Suprapubic skin (tissue), 4 donors: ENCODE results near the gene HTR2C. TPM values are rescaled to one million over a fixed set of nuclear protein-coding genes. Genes with fewer than 3 reads are reported as not detected.

Experiments
- DNase-seq, 2 donors: peaks; one replicate each; pipeline ENCODE4 v3.0.0-alpha.2; 2019; ENCODE audit warnings: low spot score in 2 of 2
- H3K27ac ChIP-seq: fragments of 200-600 bp; sonication (generic); one replicate; pipeline ENCODE4 v1.5.1; 2019
- H3K27me3 ChIP-seq: fragments of 200-600 bp; sonication (generic); one replicate; pipeline ENCODE4 v1.5.1; 2019
- H3K36me3 ChIP-seq: fragments of 200-600 bp; sonication (generic); one replicate; pipeline ENCODE4 v1.5.1; 2019
- H3K4me1 ChIP-seq: fragments of 200-600 bp; sonication (generic); one replicate; pipeline ENCODE4 v1.5.1; 2019
- H3K4me3 ChIP-seq: fragments of 200-600 bp; sonication (generic); one replicate; pipeline ENCODE4 v1.5.1; 2019; ENCODE audit warnings: mild to moderate bottlenecking
- H3K9me3 ChIP-seq: fragments of 200-600 bp; sonication (generic); one replicate; pipeline ENCODE4 v1.5.1; 2019
- EP300 ChIP-seq: sonication (generic); formaldehyde crosslinking; IDR thresholded peaks from one replicate; pipeline ENCODE4 v1.6.1; 2017; ENCODE audit warnings: antibody characterized with exemption
- POLR2A ChIP-seq, 2 donors: fragments of 450-650 bp; IDR thresholded peaks; one replicate each; pipeline ENCODE4 v1.6.1; 2017; ENCODE audit warnings: antibody characterized with exemption in 2 of 2, mild to moderate bottlenecking in 2 of 2, moderate library complexity in 2 of 2
- POLR2AphosphoS5 ChIP-seq, 3 donors: sonication (generic); formaldehyde crosslinking; IDR thresholded peaks; one replicate each; pipeline ENCODE4 v1.6.1; 2017; ENCODE audit warnings: antibody characterized with exemption in 3 of 3
- WGBS: methylation state at CpG from one replicate; pipeline ENCODE4 v1.1.5; 2018; 5-methylcytosine and 5-hydroxymethylcytosine counted together
- total RNA-seq, 4 donors: library from RNA; depleted of rRNA; stranded (reverse); fragments of >200 nt; gene quantifications; one replicate each; pipeline ENCODE4 v1.1.0, GENCODE V29; 2016
- TF ChIP-seq, protein P1 (sequence below), 2 donors: fragments of 200-600 bp in 1 of 2; fragments of 450-650 bp in 1 of 2; sonication (generic) in 1 of 2; IDR thresholded peaks; one replicate each; pipeline ENCODE4 v1.5.1; 2016 to 2019; ENCODE audit warnings: antibody characterized with exemption in 2 of 2, mild to moderate bottlenecking in 1 of 2, moderate library complexity in 1 of 2

HTR2C gene
- total RNA-seq, 4 donors from 2014 or later: not detected

- TF ChIP-seq EP300 (no peak), POLR2AphosphoS5 (IDR thresholded peaks at IDR 0.05) (no peak), POLR2A (IDR thresholded peaks at IDR 0.05) (no peak)
- TF ChIP-seq, protein P1, sequence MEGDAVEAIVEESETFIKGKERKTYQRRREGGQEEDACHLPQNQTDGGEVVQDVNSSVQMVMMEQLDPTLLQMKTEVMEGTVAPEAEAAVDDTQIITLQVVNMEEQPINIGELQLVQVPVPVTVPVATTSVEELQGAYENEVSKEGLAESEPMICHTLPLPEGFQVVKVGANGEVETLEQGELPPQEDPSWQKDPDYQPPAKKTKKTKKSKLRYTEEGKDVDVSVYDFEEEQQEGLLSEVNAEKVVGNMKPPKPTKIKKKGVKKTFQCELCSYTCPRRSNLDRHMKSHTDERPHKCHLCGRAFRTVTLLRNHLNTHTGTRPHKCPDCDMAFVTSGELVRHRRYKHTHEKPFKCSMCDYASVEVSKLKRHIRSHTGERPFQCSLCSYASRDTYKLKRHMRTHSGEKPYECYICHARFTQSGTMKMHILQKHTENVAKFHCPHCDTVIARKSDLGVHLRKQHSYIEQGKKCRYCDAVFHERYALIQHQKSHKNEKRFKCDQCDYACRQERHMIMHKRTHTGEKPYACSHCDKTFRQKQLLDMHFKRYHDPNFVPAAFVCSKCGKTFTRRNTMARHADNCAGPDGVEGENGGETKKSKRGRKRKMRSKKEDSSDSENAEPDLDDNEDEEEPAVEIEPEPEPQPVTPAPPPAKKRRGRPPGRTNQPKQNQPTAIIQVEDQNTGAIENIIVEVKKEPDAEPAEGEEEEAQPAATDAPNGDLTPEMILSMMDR (IDR thresholded peaks at IDR 0.05): no peak
- Histone ChIP-seq H3K36me3 (no peaks in the 10 kb centered on the region), H3K27me3 (no peaks in the 10 kb centered on the region), H3K27ac (no peak overlapping the region), H3K4me1 (no peaks in the 10 kb centered on the region), H3K9me3 (no peaks in the 10 kb centered on the region), H3K4me3 (no peak overlapping the region)
- WGBS: 78% methylated on average over 2 of the region's 2 CpGs
- no peak for DNase-seq
Measured at GRCh38 chrX:114952696-114953095, 368.8 kb downstream of the HTR2C start.
